H1 (cell line): ENCODE data around the gene ARHGEF4. TPM values are rescaled to one million over a fixed set of nuclear protein-coding genes. Genes with fewer than 3 reads are reported as not detected.

ENCODE experiments used
- CTCF ChIA-PET: fragments of 300-600 bp; sonication (Branson Sonifier 250); formaldehyde crosslinking; loops from one replicate; lab custom pipeline; 2021; ENCODE audit not compliant: partially characterized antibody; lab: Charles Lee
- POLR2A ChIA-PET: fragments of 300-600 bp; sonication (Branson Sonifier 250); formaldehyde crosslinking; loops from one replicate; lab custom pipeline; 2021; ENCODE audit warnings: inconsistent platforms; ENCODE audit not compliant: partially characterized antibody; lab: Charles Lee
- DNase-seq, 2 experiments: peaks; one replicate each; pipeline versions ENCODE4 v3.0.0 to v3.0.0-alpha.2; 2010 to 2022; ENCODE audit warnings: low spot score in 2 of 2, low read depth in 1 of 2, mixed read lengths in 1 of 2
- FAIRE-seq: peaks from 2 replicates; lab custom pipeline; 2011; peaks lifted over from hg19 to GRCh38; lab: Jason Lieb, UNC
- H2AFZ ChIP-seq: 2 replicates; pipeline ENCODE4 v1.8.1; 2012; ENCODE audit warnings: low read length, inconsistent platforms
- H2AK5ac ChIP-seq: 2 replicates; pipeline ENCODE4 v1.6.1; 2013; ENCODE audit warnings: low read depth, low read length
- H2BK120ac ChIP-seq: replicated peaks from 2 replicates; pipeline ENCODE3; 2013; ENCODE audit warnings: low read depth, low read length, inconsistent platforms
- H2BK12ac ChIP-seq: 2 replicates; pipeline ENCODE4 v1.6.1; 2013; ENCODE audit warnings: low read depth, low read length
- H2BK15ac ChIP-seq: 2 replicates; pipeline ENCODE4 v1.6.1; 2013; ENCODE audit warnings: low read length
- H2BK20ac ChIP-seq: 2 replicates; pipeline ENCODE4 v1.6.1; 2013; ENCODE audit warnings: low read length
- H2BK5ac ChIP-seq: 2 replicates; pipeline ENCODE4 v1.6.1; 2013; ENCODE audit warnings: low read depth, low read length
- H3K14ac ChIP-seq: 2 replicates; pipeline ENCODE4 v1.6.1; 2013; ENCODE audit warnings: inconsistent platforms; ENCODE audit not compliant: insufficient read length
- H3K18ac ChIP-seq: 2 replicates; pipeline ENCODE4 v1.6.1; 2013; ENCODE audit warnings: low read length; ENCODE audit errors: extremely low read depth
- H3K23ac ChIP-seq: 2 replicates; pipeline ENCODE4 v1.6.1; 2013; ENCODE audit warnings: inconsistent platforms; ENCODE audit not compliant: insufficient read length
- H3K23me2 ChIP-seq: 2 replicates; pipeline ENCODE4 v1.6.1; 2013; ENCODE audit warnings: low read depth, low read length
- H3K27ac ChIP-seq: 2 replicates; pipeline ENCODE4 v1.6.1; 2011; ENCODE audit warnings: low read depth, low read length, inconsistent platforms
- H3K27me3 ChIP-seq, 4 experiments: replicated peaks in 1 of 4; 1 replicate in 1 of 4; 2 replicates in 3 of 4; pipeline versions ENCODE4 v1.6.1 to v1.8.1; 2011 to 2013; ENCODE audit warnings: low read length in 3 of 4, mild to moderate bottlenecking in 3 of 4, inconsistent platforms in 2 of 4, mixed read lengths in 2 of 4, moderate library complexity in 1 of 4; ENCODE audit not compliant: control insufficient read depth in 3 of 4, insufficient read depth in 3 of 4; ENCODE audit errors: extremely low read depth in 1 of 4
- H3K36me3 ChIP-seq, 4 experiments: 2 replicates each; pipeline versions ENCODE4 v1.6.1 to v1.8.1; 2011 to 2013; ENCODE audit warnings: mild to moderate bottlenecking in 4 of 4, low read length in 3 of 4, moderate library complexity in 2 of 4, control low read depth in 1 of 4, inconsistent platforms in 1 of 4; ENCODE audit not compliant: insufficient read depth in 4 of 4, control insufficient read depth in 2 of 4
- H3K4ac ChIP-seq: replicated peaks from 2 replicates; pipeline ENCODE3; 2013; ENCODE audit warnings: low read length, low read depth, mixed read lengths, inconsistent platforms; ENCODE audit not compliant: insufficient read length
- H3K4me1 ChIP-seq, 4 experiments: replicated peaks in 1 of 4; 1 replicate in 1 of 4; 2 replicates in 3 of 4; pipeline versions ENCODE4 v1.6.1 to v1.8.1; 2011 to 2013; ENCODE audit warnings: low read length in 3 of 4, inconsistent platforms in 2 of 4, mixed read lengths in 1 of 4; ENCODE audit not compliant: insufficient read depth in 4 of 4, control insufficient read depth in 3 of 4
- H3K4me2 ChIP-seq, 2 experiments: 2 replicates each; pipeline versions ENCODE4 v1.6.1 to v1.8.1; 2011 to 2013; ENCODE audit warnings: low read depth in 2 of 2, low read length in 2 of 2, control low read depth in 1 of 2, inconsistent platforms in 1 of 2, mild to moderate bottlenecking in 1 of 2; ENCODE audit not compliant: insufficient read depth in 1 of 2
- H3K4me3 ChIP-seq, 4 experiments: fragments of 200-600, 300-600 bp in 1 of 4; sonication (generic), shearing (Covaris generic), sonication (Bioruptor Twin) in 1 of 4; 2 replicates each; pipeline versions ENCODE4 v1.5.1 to v1.8.1; 2011 to 2016; ENCODE audit warnings: low read length in 4 of 4, low read depth in 3 of 4, control low read depth in 2 of 4, inconsistent platforms in 2 of 4, mild to moderate bottlenecking in 2 of 4, mixed read lengths in 1 of 4, moderate library complexity in 1 of 4; ENCODE audit not compliant: insufficient read depth in 2 of 4; ENCODE audit errors: extremely low read depth in 1 of 4
- H3K56ac ChIP-seq: replicated peaks from 2 replicates; pipeline ENCODE3; 2013; ENCODE audit warnings: low read depth, mild to moderate bottlenecking, mixed read lengths, low read length, inconsistent platforms; ENCODE audit not compliant: insufficient read length
- H3K79me1 ChIP-seq: 2 replicates; pipeline ENCODE4 v1.6.1; 2013; ENCODE audit warnings: low read depth, low read length, control low read depth
- H3K79me2 ChIP-seq, 2 experiments: 2 replicates each; pipeline versions ENCODE4 v1.6.1 to v1.8.1; 2012 to 2013; ENCODE audit warnings: low read length in 2 of 2, mild to moderate bottlenecking in 2 of 2, inconsistent platforms in 1 of 2; ENCODE audit not compliant: insufficient read depth in 2 of 2, control insufficient read depth in 1 of 2
- H3K9ac ChIP-seq, 4 experiments: replicated peaks in 1 of 4; 1 replicate in 1 of 4; 2 replicates in 3 of 4; pipeline versions ENCODE4 v1.6.1 to v1.8.1; 2011 to 2013; ENCODE audit warnings: low read depth in 3 of 4, low read length in 3 of 4, control low read depth in 2 of 4, mild to moderate bottlenecking in 2 of 4, moderate library complexity in 2 of 4, inconsistent platforms in 1 of 4; ENCODE audit errors: extremely low read depth in 1 of 4
- H3K9me3 ChIP-seq, 2 experiments: 2 replicates each; pipeline versions ENCODE4 v1.6.1 to v1.8.1; 2012 to 2013; ENCODE audit warnings: mild to moderate bottlenecking in 2 of 2, moderate library complexity in 2 of 2, control low read depth in 1 of 2, inconsistent platforms in 1 of 2, low read depth in 1 of 2, low read length in 1 of 2, mixed read lengths in 1 of 2; ENCODE audit not compliant: insufficient read depth in 2 of 2
- H4K20me1 ChIP-seq, 2 experiments: replicated peaks in 1 of 2; 2 replicates each; pipeline versions ENCODE3 to v1.8.1; 2011 to 2013; ENCODE audit warnings: inconsistent platforms in 2 of 2, low read length in 2 of 2, mild to moderate bottlenecking in 1 of 2; ENCODE audit not compliant: insufficient read depth in 2 of 2, control insufficient read depth in 1 of 2
- H4K5ac ChIP-seq: 2 replicates; pipeline ENCODE4 v1.6.1; 2013; ENCODE audit warnings: low read length, low read depth, mixed read lengths, inconsistent platforms; ENCODE audit not compliant: insufficient read length
- H4K8ac ChIP-seq: 2 replicates; pipeline ENCODE4 v1.8.0; 2013; ENCODE audit warnings: mild to moderate bottlenecking, moderate library complexity, low read length, inconsistent platforms; ENCODE audit not compliant: insufficient read depth; ENCODE audit errors: extremely low read depth
- H4K91ac ChIP-seq: replicated peaks from 2 replicates; pipeline ENCODE3; 2013; ENCODE audit warnings: low read length, mixed read lengths, inconsistent platforms; ENCODE audit not compliant: insufficient read length
- CBX8 ChIP-seq: fragments of 300-800, 300-1000 bp; sonication (generic); IDR thresholded peaks from 2 replicates; pipeline ENCODE4 v1.7.1; 2016; ENCODE audit warnings: low read depth, low read length, borderline replicate concordance
- EZH2 ChIP-seq: fragments of 200-600 bp; sonication (generic); IDR thresholded peaks from 2 replicates; pipeline ENCODE4 v1.7.1; 2012; ENCODE audit warnings: low read depth, mild to moderate bottlenecking, moderate library complexity, low read length, inconsistent platforms; ENCODE audit not compliant: severe bottlenecking
- WGBS, 2 experiments: shearing (Covaris generic) in 1 of 2; methylation state at CpG; one replicate each; pipeline versions ENCODE4 v1.1.6 to v1.1.7; 2013 to 2015; ENCODE audit warnings: low lambda C conversion rate in 2 of 2, mixed read lengths in 2 of 2, inconsistent platforms in 1 of 2, low coverage in 1 of 2, missing lambda C conversion rate in 1 of 2; ENCODE audit not compliant: insufficient replicate concordance in 2 of 2, insufficient coverage in 1 of 2, insufficient read length in 1 of 2; ENCODE audit errors: extremely low coverage in 1 of 2, missing lambda C conversion rate in 1 of 2; 5-methylcytosine and 5-hydroxymethylcytosine counted together
- polyA plus RNA-seq, 7 experiments: library from polyadenylated mRNA; depleted of rRNA in 3 of 7; stranded (reverse) in 5 of 7; unstranded in 2 of 7; fragments of >200 nt in 5 of 7; fragments of 200-250 nt in 2 of 7; gene quantifications; 1 replicate in 5 of 7; 2 replicates in 1 of 7; 4 replicates in 1 of 7; pipeline versions ENCODE4 v1.2.1 to v1.2.3, GENCODE V29; 2011 to 2013; ENCODE audit warnings: missing spikeins in 2 of 7, mixed read lengths in 2 of 7
- total RNA-seq: library from RNA; stranded (reverse); fragmentation: NEBNext Ultra II Directional; extraction: Animal tissue kit (Norgen Biotek cat#: 25700); gene quantifications from 2 replicates; pipeline ENCODE4 v1.2.1, GENCODE V29; 2021

Gene ARHGEF4
- total and polyA plus RNA-seq, 2 of the 8 experiments (the other 6 are each of a cell fraction or from before 2014, with no cell fraction given): 10.6 to 14.6 TPM

DNA sequence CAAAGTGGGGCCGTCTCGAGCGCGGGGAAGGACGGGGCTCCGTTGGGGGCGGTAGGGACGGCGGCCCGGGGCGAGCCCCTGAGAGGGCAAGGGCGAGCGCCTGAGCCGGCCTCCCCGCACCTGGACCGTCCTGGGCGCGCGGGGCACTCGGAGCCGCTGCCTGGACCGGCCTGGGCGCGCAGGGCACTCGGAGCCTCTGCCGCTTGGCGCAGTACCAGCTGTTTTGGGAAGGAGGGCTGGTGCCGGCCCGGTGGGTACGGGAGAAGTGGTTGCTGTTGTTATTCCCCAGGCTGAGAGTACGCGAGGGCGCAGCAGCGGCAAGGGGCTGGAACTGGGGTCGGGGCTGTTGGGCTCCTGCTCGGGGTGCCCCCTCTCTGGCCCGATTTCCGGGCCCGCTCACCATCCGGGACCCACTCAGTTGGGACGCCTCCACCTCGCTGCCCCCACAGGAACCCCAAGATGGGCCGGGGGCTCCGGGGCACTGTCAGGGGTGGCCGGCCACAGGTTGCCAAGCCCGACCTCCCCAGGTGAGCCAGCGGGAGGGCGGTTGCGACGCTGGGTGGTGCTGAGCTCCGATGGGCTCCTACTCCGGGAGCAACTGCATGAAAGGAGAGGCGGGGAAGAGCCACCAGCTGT, 579 bp downstream of the ARHGEF4 start:
- Histone ChIP-seq H4K20me1 (peaks cover 0 to 9% of the 10 kb centered on the region in 2 experiments), H3K4me3 (peak overlapping the region; percentile 58 to 90 (median 63)), H2BK120ac (no peak overlapping the region), H3K79me1 (no peaks in the 10 kb centered on the region; the same call in 1 of the 2 replicates), H3K14ac (no peak overlapping the region), H3K4me1 (peaks cover 0 to 8% (median 2%) of the 10 kb centered on the region in 4 experiments; a peak in 5 of 7 replicates), H2AFZ (no peak overlapping the region; the same call in 1 of the 2 replicates), H3K79me2 (no peaks in the 10 kb centered on the region; a peak in 1 of 4 replicates), H2BK12ac (no peak overlapping the region), H2AK5ac (no peak overlapping the region), H3K36me3 (no peaks in the 10 kb centered on the region; a peak in 2 of 8 replicates), H4K91ac (no peak overlapping the region), H3K27me3 (peaks cover 3 to 20% (median 17%) of the 10 kb centered on the region in 4 experiments), H3K56ac (no peak overlapping the region), H3K23ac (no peak overlapping the region), H2BK15ac (no peak overlapping the region), H4K8ac (peak overlapping the region; percentile 79), H3K9ac (peak overlapping the region in 2 of 4 experiments; percentile 29 to 47; a peak in 1 of 7 replicates), H3K27ac (no peak overlapping the region), H2BK5ac (no peak overlapping the region), H2BK20ac (no peak overlapping the region), H3K9me3 (no peaks in the 10 kb centered on the region), H3K4me2 (peak overlapping the region; percentile 80 to 96), H3K18ac (peak overlapping the region; percentile 60), H3K4ac (no peak overlapping the region), H3K23me2 (peaks cover 10% of the 10 kb centered on the region; the same call in 1 of the 2 replicates), H4K5ac (no peak overlapping the region)
- ChIA-PET POLR2A (interaction anchor here (0.6 to 1.2 kb wide), 3 partner anchors 15 to 34 kb away, joined by 3 to 4 read pairs (median 3); no protein-coding TSS in a partner anchor), CTCF (interaction anchor here (0.9 to 1.9 kb wide), 7 partner anchors 11 to 158 kb away, joined by 3 to 7 read pairs (median 4); no protein-coding TSS in a partner anchor)
- FAIRE-seq (no peak), DNase-seq (no peak)
- WGBS, 2 experiments: 6% methylated on average over 37 of the region's 53 CpGs; no CpG with 5 or more reads in 1 of the 2 experiments
- peak; percentile 43 for TF ChIP-seq EZH2
- no peak for TF ChIP-seq CBX8
